ENCODE results near the gene KRT10.
"Not testable (repeated sequence)": the region's sequence is repeated elsewhere in the genome, so short reads cannot be mapped to it uniquely, and the experiment has no call there.

KRT10 gene

GRCh38 chr17:40822132-40822812 lies at the start of gene KRT10:
Gene KRT10 (minus strand): TSS chr17:40822614. CDS start chr17:40822585, 29 bp downstream.
- no peak for DNase-seq (ENCODE audit: low read depth)

- DNase-seq (ENCODE audit: low read depth) = no peak
These were observed 48.9 kb upstream of the KRT10 start for GRCh38 chr17:40871316-40871715.

GRCh38 chr17:40870136-40870535 lies 47.7 kb upstream of the KRT10 start:
- DNase-seq (ENCODE audit: low read depth) = no peak

- no peak for DNase-seq (ENCODE audit: low read depth)
These were observed 44.4 kb upstream of the KRT10 start, which contains the start of gene KRT12 for GRCh38 chr17:40866838-40867237. Gene KRT12 (minus strand): TSS chr17:40867223. CDS start chr17:40867186, 37 bp downstream.

- DNase-seq (ENCODE audit: low read depth) = no peak
These were observed 42.4 kb upstream of the KRT10 start for GRCh38 chr17:40864661-40865390.

GRCh38 chr17:40862985-40863733 lies 40.7 kb upstream of the KRT10 start:
- DNase-seq (ENCODE audit: low read depth) = no peak

GRCh38 chr17:40859536-40859935 lies 37.1 kb upstream of the KRT10 start:
- no peak for DNase-seq (ENCODE audit: low read depth)

- DNase-seq (ENCODE audit: low read depth) = not testable (repeated sequence)
These were observed 36.3 kb upstream of the KRT10 start for GRCh38 chr17:40858667-40859066.

GRCh38 chr17:40857535-40857934 lies 35.1 kb upstream of the KRT10 start:
- DNase-seq (ENCODE audit: low read depth) = peak; percentile 58

GRCh38 chr17:40854175-40854814 lies 31.9 kb upstream of the KRT10 start:
- DNase-seq (ENCODE audit: low read depth) = peak; percentile 74

GRCh38 chr17:40852364-40852763 lies 29.9 kb upstream of the KRT10 start:
- no peak for DNase-seq (ENCODE audit: low read depth)

- DNase-seq (ENCODE audit: low read depth) = no peak
These were observed 28.0 kb upstream of the KRT10 start for GRCh38 chr17:40850293-40850972.

- no peak for DNase-seq (ENCODE audit: low read depth)
These were observed 27.3 kb upstream of the KRT10 start for GRCh38 chr17:40849723-40850122.

- DNase-seq (ENCODE audit: low read depth) = no peak
These were observed 26.3 kb upstream of the KRT10 start for GRCh38 chr17:40848583-40849235.

- no peak for DNase-seq (ENCODE audit: low read depth)
These were observed 24.2 kb upstream of the KRT10 start for GRCh38 chr17:40846515-40847144.

- DNase-seq (ENCODE audit: low read depth) = no peak
These were observed 22.3 kb upstream of the KRT10 start for GRCh38 chr17:40844671-40845107.

- DNase-seq (ENCODE audit: low read depth) = no peak
These were observed 20.8 kb upstream of the KRT10 start for GRCh38 chr17:40843242-40843641.

- no peak for DNase-seq (ENCODE audit: low read depth)
These were observed 18.8 kb upstream of the KRT10 start for GRCh38 chr17:40841246-40841645.

- DNase-seq (ENCODE audit: low read depth) = no peak
These were observed 16.8 kb upstream of the KRT10 start for GRCh38 chr17:40839194-40839593.

GRCh38 chr17:40836020-40836419 lies 13.6 kb upstream of the KRT10 start:
- no peak for DNase-seq (ENCODE audit: low read depth)

GRCh38 chr17:40833882-40834281 lies 11.5 kb upstream of the KRT10 start:
- DNase-seq (ENCODE audit: low read depth) = no peak

Data from GM04504 (cell line).